HCT116 (cell line): ENCODE data around the gene PTPRO.

Experiments
- CBX3 ChIP-seq: IDR thresholded peaks from 2 replicates; pipeline ENCODE4 v1.6.1; 2012; ENCODE audit warnings: low read depth
- TF ChIP-seq, protein P1 (sequence below), 3 experiments: fragments of 200-600 bp in 1 of 3; sonication (generic) in 1 of 3; IDR thresholded peaks in 2 of 3; conservative IDR thresholded peaks in 1 of 3; 2 replicates each; pipeline ENCODE4 v1.5.1; 2012 to 2017; ENCODE audit warnings: low read depth in 2 of 3, low read length in 2 of 3, antibody characterized with exemption in 1 of 3, borderline replicate concordance in 1 of 3, control low read depth in 1 of 3, mild to moderate bottlenecking in 1 of 3, mixed read lengths in 1 of 3, mixed run types in 1 of 3, moderate library complexity in 1 of 3; ENCODE audit not compliant: insufficient read depth in 1 of 3
- TF ChIP-seq, protein P2 (sequence below): IDR thresholded peaks from 2 replicates; pipeline ENCODE4 v1.6.1; 2011; ENCODE audit warnings: mild to moderate bottlenecking, low read length, moderate library complexity; ENCODE audit not compliant: insufficient replicate concordance; ENCODE audit errors: extremely low read depth

DNA sequence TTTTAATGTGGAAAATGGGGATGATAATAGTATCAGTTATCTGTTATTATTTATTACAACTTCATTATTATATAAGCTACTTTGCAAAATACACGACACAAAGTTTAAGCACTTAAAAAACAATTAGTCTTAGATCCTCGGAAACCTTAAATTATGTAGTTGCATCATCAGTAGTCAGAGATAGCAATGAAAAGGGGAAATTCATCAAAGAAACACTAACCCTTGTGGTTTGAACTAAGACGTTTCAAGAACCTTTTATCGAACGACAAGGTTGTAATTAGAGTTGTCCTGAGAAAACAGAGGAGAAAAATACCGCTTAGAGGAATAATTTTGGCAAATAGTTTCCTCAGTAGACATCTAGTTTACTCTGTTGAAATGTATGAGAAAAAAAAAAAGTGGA, 198.5 kb downstream of the PTPRO start:
- TF ChIP-seq, protein P1, sequence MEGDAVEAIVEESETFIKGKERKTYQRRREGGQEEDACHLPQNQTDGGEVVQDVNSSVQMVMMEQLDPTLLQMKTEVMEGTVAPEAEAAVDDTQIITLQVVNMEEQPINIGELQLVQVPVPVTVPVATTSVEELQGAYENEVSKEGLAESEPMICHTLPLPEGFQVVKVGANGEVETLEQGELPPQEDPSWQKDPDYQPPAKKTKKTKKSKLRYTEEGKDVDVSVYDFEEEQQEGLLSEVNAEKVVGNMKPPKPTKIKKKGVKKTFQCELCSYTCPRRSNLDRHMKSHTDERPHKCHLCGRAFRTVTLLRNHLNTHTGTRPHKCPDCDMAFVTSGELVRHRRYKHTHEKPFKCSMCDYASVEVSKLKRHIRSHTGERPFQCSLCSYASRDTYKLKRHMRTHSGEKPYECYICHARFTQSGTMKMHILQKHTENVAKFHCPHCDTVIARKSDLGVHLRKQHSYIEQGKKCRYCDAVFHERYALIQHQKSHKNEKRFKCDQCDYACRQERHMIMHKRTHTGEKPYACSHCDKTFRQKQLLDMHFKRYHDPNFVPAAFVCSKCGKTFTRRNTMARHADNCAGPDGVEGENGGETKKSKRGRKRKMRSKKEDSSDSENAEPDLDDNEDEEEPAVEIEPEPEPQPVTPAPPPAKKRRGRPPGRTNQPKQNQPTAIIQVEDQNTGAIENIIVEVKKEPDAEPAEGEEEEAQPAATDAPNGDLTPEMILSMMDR (IDR thresholded peaks at IDR 0.05 in 2 of 3, conservative IDR thresholded peaks at IDR 0.05 in 1 of 3; ENCODE audit: borderline replicate concordance in 1 of 3, insufficient read depth in 1 of 3, low read depth in 2 of 3, low read length in 2 of 3): no peak
- no peak for TF ChIP-seq CBX3
- TF ChIP-seq, protein P2, sequence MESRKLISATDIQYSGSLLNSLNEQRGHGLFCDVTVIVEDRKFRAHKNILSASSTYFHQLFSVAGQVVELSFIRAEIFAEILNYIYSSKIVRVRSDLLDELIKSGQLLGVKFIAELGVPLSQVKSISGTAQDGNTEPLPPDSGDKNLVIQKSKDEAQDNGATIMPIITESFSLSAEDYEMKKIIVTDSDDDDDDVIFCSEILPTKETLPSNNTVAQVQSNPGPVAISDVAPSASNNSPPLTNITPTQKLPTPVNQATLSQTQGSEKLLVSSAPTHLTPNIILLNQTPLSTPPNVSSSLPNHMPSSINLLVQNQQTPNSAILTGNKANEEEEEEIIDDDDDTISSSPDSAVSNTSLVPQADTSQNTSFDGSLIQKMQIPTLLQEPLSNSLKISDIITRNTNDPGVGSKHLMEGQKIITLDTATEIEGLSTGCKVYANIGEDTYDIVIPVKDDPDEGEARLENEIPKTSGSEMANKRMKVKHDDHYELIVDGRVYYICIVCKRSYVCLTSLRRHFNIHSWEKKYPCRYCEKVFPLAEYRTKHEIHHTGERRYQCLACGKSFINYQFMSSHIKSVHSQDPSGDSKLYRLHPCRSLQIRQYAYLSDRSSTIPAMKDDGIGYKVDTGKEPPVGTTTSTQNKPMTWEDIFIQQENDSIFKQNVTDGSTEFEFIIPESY: no peak
